ENCODE measurements around the gene OPN5.

OPN5 gene

DNA sequence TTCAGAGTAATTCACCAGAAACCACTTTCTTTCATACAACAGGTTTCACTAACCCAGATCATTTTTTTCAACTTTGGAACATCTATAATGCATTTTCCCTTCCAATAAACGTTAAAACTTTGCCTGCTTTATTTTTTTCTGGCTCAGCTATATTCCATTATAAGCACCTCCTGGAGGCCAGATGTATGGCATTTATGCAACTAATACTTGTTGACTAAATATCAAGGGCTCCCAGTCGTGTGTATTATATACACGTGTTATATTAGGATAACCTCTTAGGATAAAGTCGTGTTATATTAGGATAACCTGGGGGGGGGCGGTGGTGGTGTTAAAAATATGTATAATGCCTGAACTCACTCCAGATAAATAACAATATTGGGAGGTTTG, 6.7 kb downstream of the OPN5 start:
- no peak for DNase-seq (ENCODE audit: low read depth in 2 of 2)

DNA sequence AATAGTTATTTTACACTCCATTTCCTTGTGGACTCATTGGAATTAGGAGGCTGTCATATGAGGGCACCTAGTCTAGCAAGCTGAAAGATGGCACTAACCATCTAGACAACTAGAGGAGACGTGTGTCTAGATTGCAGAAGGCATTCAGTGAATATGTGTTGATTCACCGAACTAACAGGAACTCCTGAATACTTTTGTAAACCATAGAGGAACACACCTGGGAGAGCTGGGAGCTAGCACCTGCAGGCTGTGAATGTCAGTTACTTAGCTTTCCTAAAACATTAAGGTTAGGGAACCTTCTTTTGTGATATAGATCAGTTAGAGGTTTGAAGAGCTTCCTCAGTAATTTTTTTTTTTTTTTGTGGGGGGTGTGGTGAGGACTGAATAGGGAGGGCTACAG, 7.7 kb downstream of the OPN5 start:
- no peak for DNase-seq (ENCODE audit: low read depth in 2 of 2)

DNA sequence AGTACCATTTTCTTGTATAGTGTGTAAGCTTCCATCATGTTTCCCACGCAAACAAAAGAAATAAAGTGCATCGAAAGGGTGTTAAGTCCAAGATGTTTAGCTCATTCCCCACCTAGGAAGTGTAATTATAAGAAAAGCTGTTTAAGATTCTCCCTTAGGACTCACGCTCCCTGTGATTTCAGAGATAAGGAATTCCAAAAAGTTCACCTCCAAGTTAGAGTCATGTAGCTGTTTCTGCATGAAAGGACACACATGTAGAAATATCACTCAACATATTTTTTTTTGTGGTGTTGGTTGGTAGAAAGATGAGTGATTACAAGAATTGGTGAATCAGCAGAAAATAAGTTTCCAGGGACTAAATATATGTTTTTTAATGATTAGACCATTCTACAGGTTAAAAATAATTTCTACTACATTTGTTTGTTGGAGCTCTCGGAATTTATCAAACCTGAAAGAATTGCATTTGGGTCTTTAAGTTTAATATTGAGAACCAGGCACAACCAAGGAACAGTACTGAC, 10.4 kb downstream of the OPN5 start:
- no peak for DNase-seq (ENCODE audit: low read depth in 2 of 2)

DNA sequence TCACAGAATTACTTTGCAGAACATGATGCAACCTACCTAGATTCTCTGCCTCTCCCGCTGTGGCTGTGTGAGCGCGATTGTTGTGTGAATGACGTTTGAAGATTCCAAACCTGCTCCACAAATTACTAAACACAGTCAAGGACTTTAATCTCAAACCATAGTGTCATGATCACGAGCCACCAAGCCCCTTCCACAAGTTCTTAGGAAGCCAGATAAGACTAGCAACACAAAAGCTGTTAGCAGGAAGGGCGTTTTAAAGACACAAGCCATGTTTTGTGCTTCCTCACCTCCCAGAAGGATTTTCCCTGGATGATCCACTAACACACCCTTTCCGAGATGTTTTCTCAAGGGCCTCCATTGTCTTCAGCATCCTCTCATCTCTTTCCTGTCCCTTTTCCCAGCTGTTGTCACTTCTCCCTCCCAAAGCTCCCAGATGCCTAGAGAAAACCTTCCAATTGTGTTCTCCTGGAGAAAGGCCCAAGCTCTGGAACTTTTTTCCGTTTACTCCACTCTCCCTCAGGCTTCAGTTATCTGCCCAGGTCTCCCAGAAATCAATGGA, 12.8 kb downstream of the OPN5 start:
- DNase-seq (ENCODE audit: low read depth in 2 of 2), result no peak

GRCh38 chr6:47801984-47802383, 20.2 kb downstream of the OPN5 start:
- DNase-seq (ENCODE audit: low read depth in 2 of 2), result no peak

DNA sequence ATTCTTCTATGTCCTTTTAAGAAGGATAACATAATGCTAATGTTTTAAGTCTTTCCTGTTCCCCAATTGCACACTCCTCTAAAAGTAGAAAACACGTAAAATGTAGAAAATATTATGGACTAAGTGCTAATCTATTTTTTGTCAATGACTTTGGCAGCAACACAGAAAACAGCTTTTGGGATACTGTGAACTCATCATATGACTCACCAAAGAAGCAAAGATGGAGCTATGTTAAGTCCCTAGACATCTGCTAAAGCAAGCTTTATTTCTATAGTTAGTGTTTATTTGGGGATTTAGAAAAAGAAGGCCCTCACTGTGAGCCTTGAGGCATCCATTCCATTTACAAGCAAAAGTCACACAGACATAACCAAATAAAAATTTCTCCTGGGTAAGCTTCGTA, 23.0 kb downstream of the OPN5 start:
- DNase-seq (ENCODE audit: low read depth in 2 of 2), result no peak

- DNase-seq (ENCODE audit: low read depth in 2 of 2), result no peak
These were observed 28.0 kb downstream of the OPN5 start for GRCh38 chr6:47809873-47810272.

GRCh38 chr6:47810885-47811284, 29.1 kb downstream of the OPN5 start:
- DNase-seq (ENCODE audit: low read depth in 2 of 2), result no peak

GRCh38 chr6:47811443-47811842, 29.6 kb downstream of the OPN5 start:
- no peak for DNase-seq (ENCODE audit: low read depth in 2 of 2)

GRCh38 chr6:47817749-47818148, 35.9 kb downstream of the OPN5 start:
- no peak for DNase-seq (ENCODE audit: low read depth in 2 of 2)

DNA sequence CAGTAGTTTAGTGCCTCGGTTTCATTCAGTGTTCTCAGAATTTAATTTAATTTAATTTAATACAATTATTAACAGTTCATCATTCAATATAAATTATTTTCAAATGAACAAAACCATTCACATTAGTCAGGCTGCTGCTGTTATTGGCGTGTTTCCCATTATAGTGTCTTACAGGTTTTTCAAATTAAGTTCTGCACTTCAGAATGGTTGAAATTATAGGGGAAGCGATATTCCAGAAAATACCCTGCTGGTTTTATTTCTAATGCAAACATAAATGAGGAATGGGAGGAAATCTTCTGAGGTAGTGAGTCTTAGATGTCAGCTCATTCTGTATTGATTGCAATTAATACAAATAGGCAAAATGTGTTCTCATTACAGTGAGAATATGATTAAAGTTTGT, 37.6 kb downstream of the OPN5 start:
- no peak for DNase-seq (ENCODE audit: low read depth in 2 of 2)

DNA sequence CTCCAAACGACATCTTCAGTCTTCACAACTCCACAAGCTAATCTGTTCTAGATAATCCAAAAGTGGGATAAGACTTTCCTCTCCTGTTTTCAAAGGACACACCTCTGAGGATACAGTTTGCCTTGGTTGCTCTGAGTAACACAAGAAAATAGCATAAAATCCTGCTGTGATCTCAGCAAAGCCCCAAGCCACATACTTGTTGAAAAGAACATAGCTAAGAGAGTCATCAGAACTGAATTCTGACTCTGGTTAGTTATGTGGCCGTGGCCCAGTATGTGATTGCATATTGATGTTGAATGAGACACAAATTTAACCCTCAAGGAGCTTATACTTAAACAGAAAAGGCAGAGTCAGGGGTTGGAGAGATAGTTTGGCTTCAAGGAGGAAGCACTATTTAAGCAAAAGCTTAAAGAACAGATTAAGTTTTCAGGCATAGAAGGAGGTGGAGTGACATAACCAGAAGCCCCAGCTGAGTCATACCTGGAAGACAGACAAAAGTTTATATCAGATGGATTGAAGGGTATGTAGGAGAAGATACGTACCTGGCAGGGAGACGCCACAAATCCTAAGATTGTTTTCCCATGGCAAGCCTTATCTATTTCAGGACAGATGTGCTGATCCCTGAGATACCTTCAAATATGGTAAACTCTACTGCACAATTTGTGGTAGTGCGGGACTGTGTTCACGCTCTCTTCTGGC, 41.2 kb downstream of the OPN5 start:
- DNase-seq (ENCODE audit: low read depth in 2 of 2), result no peak

- peak in 1 of 2 experiments; percentile 0 for DNase-seq (ENCODE audit: low read depth in 2 of 2)
These were observed 50.7 kb downstream of the OPN5 start for GRCh38 chr6:47832386-47833100.

DNA sequence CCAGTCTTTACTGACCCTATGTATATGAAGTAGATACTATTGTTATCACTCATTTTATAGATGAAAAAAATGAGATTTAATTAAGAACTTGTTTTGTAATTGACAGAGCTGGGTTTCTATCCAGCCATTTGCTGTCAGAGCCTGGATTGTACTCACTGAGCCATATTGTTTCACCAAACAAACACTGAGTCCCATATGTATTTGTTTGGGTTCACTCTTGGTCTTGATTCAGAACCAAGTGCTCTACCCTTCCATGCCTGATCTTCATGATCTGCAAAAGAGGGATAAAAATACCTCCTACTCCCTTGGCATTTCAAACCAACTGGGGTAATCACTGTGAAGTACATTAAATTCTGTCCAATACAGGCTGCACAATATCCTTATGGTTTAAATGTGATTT, 52.4 kb downstream of the OPN5 start:
- DNase-seq (ENCODE audit: low read depth in 2 of 2), result no peak

DNA sequence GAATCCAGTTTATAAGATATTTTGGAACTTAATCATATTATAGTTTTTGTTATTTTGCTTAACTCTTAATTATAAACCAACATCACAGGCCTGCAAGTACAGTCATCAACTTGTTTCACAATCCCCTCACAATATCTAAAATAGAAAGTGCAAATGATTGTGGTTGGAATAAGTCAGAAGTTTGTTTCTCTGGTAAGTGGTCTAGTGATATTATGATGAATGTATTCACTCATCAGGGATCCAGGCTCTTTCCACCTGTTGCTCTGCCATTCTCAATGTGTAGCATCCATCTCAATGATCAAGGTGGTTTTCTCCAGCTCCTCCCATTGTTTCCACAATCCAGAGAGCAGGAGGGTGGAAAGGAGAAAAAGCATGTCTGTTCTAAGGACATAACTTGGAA, 54.2 kb downstream of the OPN5 start:
- DNase-seq (ENCODE audit: low read depth in 2 of 2), result no peak

DNA sequence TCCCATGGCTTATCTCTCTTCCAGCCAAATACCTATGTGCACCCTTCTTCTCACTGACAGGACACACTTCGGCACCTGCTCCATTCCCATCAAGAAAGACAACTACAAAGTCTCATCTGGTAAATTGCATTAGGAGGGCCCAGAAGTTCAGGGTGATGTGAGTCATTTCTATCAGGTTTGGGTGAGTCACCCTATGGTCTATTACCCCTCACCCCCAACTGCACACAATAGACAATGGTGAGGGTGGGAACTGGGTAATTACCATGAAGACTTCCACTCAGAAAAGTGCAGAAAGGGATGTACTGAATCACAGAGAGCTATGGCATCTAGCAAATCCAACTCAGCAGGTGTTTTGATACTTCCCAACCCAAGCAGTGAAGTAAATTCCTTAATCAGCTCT, 54.8 kb downstream of the OPN5 start:
- DNase-seq (ENCODE audit: low read depth in 2 of 2), result no peak

DNA sequence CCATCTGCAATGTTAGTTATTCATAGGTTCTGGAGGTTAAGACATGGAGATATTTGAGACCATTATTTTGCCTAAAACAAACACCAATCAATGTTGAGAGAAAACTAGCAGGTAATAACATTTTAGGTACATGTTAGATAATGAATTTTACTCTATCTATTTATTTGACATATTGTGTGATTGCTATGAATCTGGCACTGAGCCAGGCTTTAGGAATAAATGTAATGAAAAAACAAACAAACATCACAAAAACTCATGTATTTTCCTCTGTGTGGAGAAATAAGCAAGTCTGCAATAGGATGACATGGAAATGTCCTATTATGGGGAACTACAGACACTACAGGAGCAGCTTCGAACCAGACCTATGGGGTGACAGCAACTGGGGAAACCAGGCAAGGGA, 57.8 kb downstream of the OPN5 start:
- DNase-seq (ENCODE audit: low read depth in 2 of 2), result no peak

DNA sequence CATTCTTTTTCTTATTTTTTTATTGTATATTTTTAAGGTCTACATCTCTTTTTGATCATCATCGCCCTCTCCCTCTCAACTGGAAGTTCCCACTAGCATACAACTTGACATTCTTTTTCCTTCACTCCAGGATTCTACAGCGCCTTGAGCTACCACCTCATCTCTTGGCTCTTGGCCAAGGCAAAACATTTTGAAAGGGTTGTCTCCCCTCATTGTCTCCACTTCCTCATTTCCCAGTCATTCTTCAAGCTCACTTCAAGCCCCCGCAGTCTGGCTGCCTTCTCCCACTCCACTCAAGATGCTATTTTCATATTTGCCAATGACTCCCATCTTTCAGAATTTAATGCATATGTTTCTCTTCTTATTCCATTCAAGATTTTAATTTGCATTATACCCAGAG, 63.0 kb downstream of the OPN5 start:
- no peak for DNase-seq (ENCODE audit: low read depth in 2 of 2)

DNA sequence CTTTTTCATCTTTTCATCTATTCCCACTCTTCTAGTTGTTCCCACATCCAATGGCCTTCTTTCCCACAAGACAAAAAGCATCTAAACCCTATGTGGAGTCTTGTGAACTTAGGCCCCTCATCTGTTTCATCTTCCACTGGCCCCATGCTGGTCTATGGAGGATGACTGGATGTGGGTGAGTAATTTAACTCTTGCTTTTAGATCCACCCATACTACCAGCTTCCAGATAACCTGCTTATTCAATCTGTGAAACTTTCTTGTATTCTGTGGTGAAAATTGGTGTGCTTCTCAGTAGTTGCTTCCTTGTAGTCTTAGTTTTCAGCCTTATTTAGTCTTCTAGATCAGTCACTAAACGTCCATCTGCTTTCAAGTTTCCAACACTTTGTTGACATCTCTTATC, 64.9 kb downstream of the OPN5 start:
- no peak for DNase-seq (ENCODE audit: low read depth in 2 of 2)

- no peak for DNase-seq (ENCODE audit: low read depth in 2 of 2)
These were observed 69.3 kb downstream of the OPN5 start for GRCh38 chr6:47851091-47851490.

- DNase-seq (ENCODE audit: low read depth in 2 of 2), result no peak
These were observed 70.9 kb downstream of the OPN5 start for GRCh38 chr6:47852727-47853126.

DNA sequence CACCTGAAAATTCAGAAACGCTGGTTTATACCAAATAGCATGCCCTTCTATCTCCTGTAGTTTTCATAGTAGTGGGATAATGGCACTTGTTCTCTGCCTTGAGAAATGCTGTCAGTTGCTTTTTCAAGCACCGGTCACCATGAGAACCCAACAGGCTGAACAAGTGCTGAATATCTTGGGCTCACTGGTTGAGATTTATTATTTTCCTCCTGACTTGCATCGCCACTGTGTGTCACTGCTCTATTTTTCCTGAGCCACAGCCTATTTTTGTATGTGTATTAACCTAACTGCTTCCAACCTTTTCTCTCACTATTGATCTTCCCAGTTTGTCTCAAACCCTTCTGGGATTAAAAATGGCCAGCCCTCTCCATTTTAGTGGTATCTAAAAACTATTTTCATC, 71.9 kb downstream of the OPN5 start:
- no peak for DNase-seq (ENCODE audit: low read depth in 2 of 2)

DNA sequence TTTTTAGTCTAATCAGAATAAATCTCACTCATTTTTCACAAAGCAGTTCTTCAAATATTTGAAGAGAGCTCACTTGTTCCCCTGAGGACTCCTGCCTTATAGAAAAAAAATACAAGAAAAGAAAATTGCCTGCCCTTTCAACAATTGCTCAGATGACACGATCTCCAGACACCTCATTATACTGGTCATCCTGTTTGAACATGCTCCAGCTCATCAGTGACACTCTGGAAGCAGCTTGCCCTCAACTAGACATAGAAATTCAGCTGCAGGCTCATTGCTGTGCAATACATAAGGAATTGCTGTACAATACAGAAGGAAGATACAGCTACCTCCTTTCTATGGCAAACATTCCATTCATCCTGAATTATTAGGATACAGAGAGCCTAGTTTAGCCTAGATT, 73.1 kb downstream of the OPN5 start:
- DNase-seq (ENCODE audit: low read depth in 2 of 2), result no peak
